Neutrophil (primary cell): ENCODE measurements around the gene ZIC2.

ENCODE experiments used
- H3K27ac ChIP-seq: fragments of 200-600 bp; sonication (generic); 2 replicates; pipeline ENCODE4 v1.5.1; 2016; ENCODE audit warnings: mild to moderate bottlenecking, moderate library complexity
- H3K27me3 ChIP-seq: fragments of 200-600 bp; sonication (generic); 2 replicates; pipeline ENCODE4 v1.6.0; 2016; ENCODE audit warnings: mild to moderate bottlenecking
- H3K36me3 ChIP-seq: fragments of 200-600 bp; sonication (generic); 2 replicates; pipeline ENCODE4 v1.5.1; 2017
- H3K4me1 ChIP-seq, 2 experiments: fragments of 200-600 bp in 1 of 2; sonication (generic) in 1 of 2; 1 replicate in 1 of 2; 2 replicates in 1 of 2; pipeline versions ENCODE4 v1.5.1 to v1.6.1; 2013 to 2016; ENCODE audit warnings: low read depth in 1 of 2, low read length in 1 of 2, mild to moderate bottlenecking in 1 of 2, moderate library complexity in 1 of 2; ENCODE audit not compliant: control insufficient read depth in 1 of 2, insufficient read depth in 1 of 2
- H3K4me3 ChIP-seq, 2 experiments: fragments of 200-600 bp in 1 of 2; sonication (generic) in 1 of 2; 1 replicate in 1 of 2; 2 replicates in 1 of 2; pipeline ENCODE4 v1.5.1; 2013 to 2016; ENCODE audit warnings: low read depth in 1 of 2, low read length in 1 of 2, mild to moderate bottlenecking in 1 of 2, moderate library complexity in 1 of 2
- H3K9me3 ChIP-seq: fragments of 200-600 bp; sonication (generic); 2 replicates; pipeline ENCODE4 v1.5.1; 2016
- TF ChIP-seq, protein P1 (sequence below): fragments of 200-600 bp; sonication (generic); IDR thresholded peaks from 2 replicates; pipeline ENCODE4 v1.5.1; 2016; ENCODE audit warnings: antibody characterized with exemption

The ZIC2 gene

DNA sequence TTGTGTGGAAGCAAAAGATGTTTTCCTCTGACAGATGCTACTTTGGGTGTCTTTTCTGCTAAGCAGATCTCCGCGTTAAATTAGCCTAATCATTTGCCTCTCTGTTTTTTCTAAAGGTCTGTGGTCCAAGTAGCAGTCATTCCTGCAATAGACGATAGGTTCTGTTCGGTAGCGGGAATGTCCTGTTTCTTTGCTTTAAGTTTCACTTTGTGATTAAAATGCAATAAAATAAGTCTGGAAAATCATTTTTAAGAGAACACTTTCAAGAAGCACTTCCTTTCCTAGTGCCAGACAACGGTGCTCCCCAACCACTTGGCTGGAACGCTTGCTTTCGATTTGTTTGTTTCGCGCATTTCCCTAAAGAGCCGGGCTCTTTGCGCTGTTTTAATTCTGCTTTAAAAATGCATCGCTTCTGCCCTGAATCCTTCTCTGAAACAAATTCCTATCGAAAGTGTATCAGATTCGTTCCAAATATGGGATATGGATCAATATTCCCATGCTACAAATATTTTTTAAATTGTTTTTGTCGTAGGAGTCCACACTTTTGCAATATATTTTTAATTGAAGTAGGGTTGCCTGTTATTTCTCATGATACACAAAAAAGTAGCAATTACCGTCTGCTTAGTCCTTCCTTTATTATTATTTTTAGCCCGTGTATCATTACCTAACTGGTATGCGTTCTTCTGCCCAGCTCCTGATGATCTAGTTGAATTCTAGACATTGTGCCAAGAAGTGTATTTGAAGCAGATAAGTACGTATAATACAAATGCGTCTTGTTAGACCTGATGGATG, 14.2 kb downstream of the ZIC2 start:
- H3K9me3 ChIP-seq: no peaks in the 10 kb centered on the region
- no peak overlapping the region for H3K4me3 ChIP-seq
- peaks cover 0 to 5% of the 10 kb centered on the region in 2 experiments for H3K4me1 ChIP-seq
- TF ChIP-seq, protein P1, sequence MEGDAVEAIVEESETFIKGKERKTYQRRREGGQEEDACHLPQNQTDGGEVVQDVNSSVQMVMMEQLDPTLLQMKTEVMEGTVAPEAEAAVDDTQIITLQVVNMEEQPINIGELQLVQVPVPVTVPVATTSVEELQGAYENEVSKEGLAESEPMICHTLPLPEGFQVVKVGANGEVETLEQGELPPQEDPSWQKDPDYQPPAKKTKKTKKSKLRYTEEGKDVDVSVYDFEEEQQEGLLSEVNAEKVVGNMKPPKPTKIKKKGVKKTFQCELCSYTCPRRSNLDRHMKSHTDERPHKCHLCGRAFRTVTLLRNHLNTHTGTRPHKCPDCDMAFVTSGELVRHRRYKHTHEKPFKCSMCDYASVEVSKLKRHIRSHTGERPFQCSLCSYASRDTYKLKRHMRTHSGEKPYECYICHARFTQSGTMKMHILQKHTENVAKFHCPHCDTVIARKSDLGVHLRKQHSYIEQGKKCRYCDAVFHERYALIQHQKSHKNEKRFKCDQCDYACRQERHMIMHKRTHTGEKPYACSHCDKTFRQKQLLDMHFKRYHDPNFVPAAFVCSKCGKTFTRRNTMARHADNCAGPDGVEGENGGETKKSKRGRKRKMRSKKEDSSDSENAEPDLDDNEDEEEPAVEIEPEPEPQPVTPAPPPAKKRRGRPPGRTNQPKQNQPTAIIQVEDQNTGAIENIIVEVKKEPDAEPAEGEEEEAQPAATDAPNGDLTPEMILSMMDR: no peak
- no peak overlapping the region for H3K27ac ChIP-seq
- H3K27me3 ChIP-seq: peaks cover 100% of the 10 kb centered on the region
- H3K36me3 ChIP-seq: no peaks in the 10 kb centered on the region

DNA sequence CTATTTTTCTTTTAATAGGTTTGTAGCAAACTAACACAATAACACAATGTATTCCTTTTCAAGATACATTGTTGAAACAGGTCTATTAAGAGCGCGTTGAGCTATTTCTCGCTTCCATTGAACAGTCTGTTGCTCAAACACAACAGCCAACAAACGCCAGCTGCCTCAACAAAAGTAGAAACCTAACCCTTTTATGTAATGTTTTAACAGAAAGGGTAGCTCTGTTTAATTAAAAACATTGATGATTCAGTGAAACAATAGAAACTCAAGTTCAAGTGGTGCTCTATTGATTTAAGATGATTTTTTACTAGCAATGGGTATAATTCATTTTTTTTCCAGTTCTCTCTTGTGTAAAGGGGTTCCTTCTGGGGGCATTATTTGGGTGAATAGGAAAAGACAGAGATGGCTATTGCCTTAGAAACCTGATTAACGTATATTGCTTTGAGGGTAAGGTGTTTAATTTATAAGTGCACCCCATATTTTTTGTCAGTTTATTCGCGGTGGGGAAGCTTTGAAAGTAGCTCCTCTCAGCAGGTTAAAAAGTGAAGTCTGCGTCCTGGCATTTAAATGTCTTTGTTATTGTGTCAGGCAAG, 14.9 kb downstream of the ZIC2 start:
- no peak overlapping the region for H3K27ac ChIP-seq
- H3K4me3 ChIP-seq: no peak overlapping the region
- TF ChIP-seq, protein P1: no peak
- no peaks in the 10 kb centered on the region for H3K9me3 ChIP-seq
- peaks cover 0 to 5% of the 10 kb centered on the region in 2 experiments for H3K4me1 ChIP-seq
- H3K36me3 ChIP-seq: no peaks in the 10 kb centered on the region
- peaks cover 100% of the 10 kb centered on the region for H3K27me3 ChIP-seq

DNA sequence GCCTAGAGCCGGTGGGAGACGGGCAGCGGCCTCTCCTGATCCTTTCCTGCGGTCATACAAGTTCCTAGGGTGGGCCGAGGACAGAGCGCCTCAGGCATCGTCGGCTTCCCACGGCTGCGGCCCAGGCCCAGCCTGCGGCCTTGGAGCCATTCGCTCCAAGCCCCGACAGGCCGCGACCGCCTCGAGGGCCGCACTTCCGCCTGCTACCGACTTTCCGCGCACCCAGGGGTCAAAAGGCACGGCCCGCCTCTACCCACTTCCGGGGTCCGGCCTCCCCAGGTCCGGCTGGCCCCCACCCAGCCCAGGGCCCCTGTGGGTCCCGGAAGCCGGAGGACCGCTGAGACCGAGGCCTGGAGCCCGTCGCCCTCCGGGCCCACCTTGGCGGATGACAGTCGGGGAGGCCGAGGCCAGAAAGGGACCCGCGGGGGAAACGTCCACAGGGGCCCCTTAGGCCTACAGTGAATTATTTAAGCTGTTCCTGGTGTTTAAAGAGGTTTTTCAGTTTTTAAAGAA, 16.2 kb downstream of the ZIC2 start:
- Histone ChIP-seq H3K36me3 (no peaks in the 10 kb centered on the region), H3K9me3 (no peaks in the 10 kb centered on the region), H3K4me3 (no peak overlapping the region), H3K4me1 (peaks cover 0 to 5% of the 10 kb centered on the region in 2 experiments), H3K27me3 (peaks cover 98% of the 10 kb centered on the region), H3K27ac (no peak overlapping the region)
- TF ChIP-seq, protein P1: no peak

DNA sequence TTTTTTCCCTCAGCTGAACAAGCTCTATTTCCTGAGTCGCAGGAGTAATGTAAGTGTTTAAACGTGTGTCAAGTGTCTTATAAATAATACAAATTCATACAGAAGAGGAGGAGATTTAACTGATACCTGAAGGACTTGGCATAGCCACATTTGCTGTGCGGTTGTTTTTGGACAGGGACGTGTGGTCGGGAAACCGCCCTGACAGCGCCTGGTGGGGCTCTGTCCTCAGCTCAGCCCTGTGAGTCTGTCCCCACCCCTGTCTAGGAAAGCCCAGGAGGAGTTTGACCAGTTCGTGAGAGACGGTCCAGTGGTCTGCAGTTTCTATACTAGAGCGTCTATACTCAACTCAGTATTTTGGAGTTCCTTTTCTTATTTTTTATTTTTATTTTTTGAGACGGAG, 16.7 kb downstream of the ZIC2 start:
- H3K4me3 ChIP-seq: no peak overlapping the region
- H3K4me1 ChIP-seq: peaks cover 0 to 5% of the 10 kb centered on the region in 2 experiments
- H3K27ac ChIP-seq: no peak overlapping the region
- H3K27me3 ChIP-seq: peaks cover 98% of the 10 kb centered on the region
- H3K36me3 ChIP-seq: no peaks in the 10 kb centered on the region
- TF ChIP-seq, protein P1: no peak
- no peaks in the 10 kb centered on the region for H3K9me3 ChIP-seq

DNA sequence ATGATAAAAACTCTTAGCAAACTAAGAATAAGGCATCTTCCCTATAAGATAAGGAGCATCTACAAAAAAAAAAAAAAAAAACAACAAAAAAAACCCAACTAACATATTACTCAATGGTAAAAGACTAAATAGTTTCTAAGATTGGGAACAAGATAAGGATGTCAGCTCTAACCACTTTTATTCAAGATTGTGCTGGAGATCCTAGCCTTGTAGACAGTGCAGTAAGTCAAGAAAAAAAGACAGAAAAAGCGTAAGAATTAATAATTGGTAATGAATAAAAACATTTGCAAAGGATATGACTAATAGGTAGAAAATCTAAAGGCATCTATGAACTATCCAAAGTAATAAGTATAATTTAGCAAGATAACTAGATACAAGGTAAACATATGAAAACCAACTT, 33.0 kb downstream of the ZIC2 start:
- no peaks in the 10 kb centered on the region for H3K9me3 ChIP-seq
- H3K4me3 ChIP-seq: no peak overlapping the region
- no peak overlapping the region for H3K27ac ChIP-seq
- H3K27me3 ChIP-seq: peaks cover 74% of the 10 kb centered on the region
- no peaks in the 10 kb centered on the region for H3K4me1 ChIP-seq
- TF ChIP-seq, protein P1: no peak
- no peaks in the 10 kb centered on the region for H3K36me3 ChIP-seq
